ENCODE results near the gene CYP4B1.
"Not testable (repeated sequence)": the region's sequence is repeated elsewhere in the genome, so short reads cannot be mapped to it uniquely, and the experiment has no call there.

Gene CYP4B1

GRCh38 chr1:46798810-46799209 lies at the start of gene CYP4B1:
Gene CYP4B1, plus strand, starts transcription at chr1:46799046. Its CDS starts 36 bp downstream, at chr1:46799082.
- DNase-seq = no peak

- DNase-seq = no peak
Measured at GRCh38 chr1:46749404-46749803, 49.4 kb upstream of the CYP4B1 start.

- no peak for DNase-seq
Measured at GRCh38 chr1:46749921-46750404, 48.9 kb upstream of the CYP4B1 start.

GRCh38 chr1:46753985-46754384 lies 44.9 kb upstream of the CYP4B1 start:
- no peak for DNase-seq

- not testable (repeated sequence) for DNase-seq
Measured at GRCh38 chr1:46754707-46755106, 44.1 kb upstream of the CYP4B1 start.

GRCh38 chr1:46755121-46755520 lies 43.7 kb upstream of the CYP4B1 start:
- no peak for DNase-seq

- no peak for DNase-seq
Measured at GRCh38 chr1:46757247-46757955, 41.4 kb upstream of the CYP4B1 start.

- no peak for DNase-seq
Measured at GRCh38 chr1:46757956-46758528, 40.8 kb upstream of the CYP4B1 start.

GRCh38 chr1:46760558-46761166 lies 38.2 kb upstream of the CYP4B1 start:
- DNase-seq = no peak

GRCh38 chr1:46761740-46762139 lies 37.1 kb upstream of the CYP4B1 start:
- DNase-seq = no peak

GRCh38 chr1:46764402-46764801 lies 34.4 kb upstream of the CYP4B1 start:
- no peak for DNase-seq

GRCh38 chr1:46767649-46768282 lies 31.1 kb upstream of the CYP4B1 start:
- DNase-seq = no peak

- no peak for DNase-seq
Measured at GRCh38 chr1:46768445-46768844, 30.4 kb upstream of the CYP4B1 start.

- no peak for DNase-seq
Measured at GRCh38 chr1:46769028-46769740, 29.7 kb upstream of the CYP4B1 start.

- no peak for DNase-seq
Measured at GRCh38 chr1:46770541-46770940, 28.3 kb upstream of the CYP4B1 start.

GRCh38 chr1:46772571-46772970 lies 26.3 kb upstream of the CYP4B1 start:
- no peak for DNase-seq

GRCh38 chr1:46774297-46774696 lies 24.5 kb upstream of the CYP4B1 start:
- DNase-seq = no peak

GRCh38 chr1:46778456-46778855 lies 20.4 kb upstream of the CYP4B1 start:
- DNase-seq = not testable (repeated sequence)

- no peak for DNase-seq
Measured at GRCh38 chr1:46784666-46785065, 14.2 kb upstream of the CYP4B1 start.

- not testable (repeated sequence) for DNase-seq
Measured at GRCh38 chr1:46788634-46789033, 10.2 kb upstream of the CYP4B1 start.

GRCh38 chr1:46790446-46791101 lies 8.3 kb upstream of the CYP4B1 start:
- DNase-seq = no peak

GRCh38 chr1:46793126-46793525 lies 5.7 kb upstream of the CYP4B1 start:
- no peak for DNase-seq

All from NCI-H446 (cell line).